Activated CD8-positive, alpha-beta T cell treated with anti-CD3 and anti-CD28 coated beads for 36 hours (primary cell): Measurements from ENCODE around the gene SCT. TPM values are rescaled to one million over a fixed set of nuclear protein-coding genes. Genes with fewer than 3 reads are reported as not detected.

Experiments
- ATAC-seq: fragments of 200-7000 bp; cut with Tn5 transposase; one replicate; pipeline ENCODE4 v1.10.0; 2021; ENCODE audit warnings: mild to moderate bottlenecking, moderate library complexity
- CTCF ChIA-PET: fragments of 350-600 bp; sonication (Branson Sonifier 250); formaldehyde crosslinking; loops from one replicate; lab custom pipeline; 2021; ENCODE audit warnings: antibody characterized with exemption; lab: Charles Lee
- POLR2A ChIA-PET: fragments of 350-600 bp; sonication (Branson Sonifier 250); formaldehyde crosslinking; loops from one replicate; lab custom pipeline; 2021; ENCODE audit warnings: antibody characterized with exemption; lab: Charles Lee
- DNase-seq: peaks from one replicate; pipeline ENCODE4 v3.0.0-alpha.2; 2020
- H3K27ac Mint-ChIP-seq: one replicate; pipeline ENCODE4 v1.8.0; 2021; ENCODE audit warnings: mild to moderate bottlenecking, mixed read lengths
- H3K27me3 Mint-ChIP-seq: one replicate; pipeline ENCODE4 v1.8.0; 2021; ENCODE audit warnings: mixed read lengths
- H3K36me3 Mint-ChIP-seq: one replicate; pipeline ENCODE4 v1.8.0; 2021; ENCODE audit warnings: low read depth, mixed read lengths
- H3K4me1 Mint-ChIP-seq: one replicate; pipeline ENCODE4 v1.8.0; 2021; ENCODE audit warnings: low read depth, mixed read lengths
- H3K4me3 Mint-ChIP-seq: one replicate; pipeline ENCODE4 v1.8.0; 2021; ENCODE audit warnings: mild to moderate bottlenecking, moderate library complexity, mixed read lengths
- H3K9me3 Mint-ChIP-seq: one replicate; pipeline ENCODE4 v1.8.0; 2021; ENCODE audit warnings: mixed read lengths
- intact Hi-C: fragments of 100-400 bp; cut with micrococcal nuclease; formaldehyde crosslinking; loops from one replicate; pipeline ENCODE4 v1.10.0; 2022
- total RNA-seq, 2 experiments: library from RNA; stranded (reverse); gene quantifications; one replicate each; pipeline ENCODE4 v1.2.3, GENCODE V29; 2021
- TF ChIP-seq, protein P1 (sequence below): fragments of 200-600 bp; IDR thresholded peaks from one replicate; pipeline ENCODE4 v1.8.0; 2022; ENCODE audit warnings: antibody characterized with exemption, mild to moderate bottlenecking

SCT gene
- total RNA-seq, 2 experiments from 2014 or later: not detected

GRCh38 chr11:586376-587316 is 40.3 kb downstream of the SCT start:
- peaks cover 41% of the 10 kb centered on the region for H3K36me3 Mint-ChIP-seq
- CTCF ChIA-PET: no interaction called here
- intact Hi-C loops: no loop called here
- H3K27me3 Mint-ChIP-seq: no peaks in the 10 kb centered on the region
- H3K27ac Mint-ChIP-seq: peak overlapping the region; percentile 99
- TF ChIP-seq, protein P1, sequence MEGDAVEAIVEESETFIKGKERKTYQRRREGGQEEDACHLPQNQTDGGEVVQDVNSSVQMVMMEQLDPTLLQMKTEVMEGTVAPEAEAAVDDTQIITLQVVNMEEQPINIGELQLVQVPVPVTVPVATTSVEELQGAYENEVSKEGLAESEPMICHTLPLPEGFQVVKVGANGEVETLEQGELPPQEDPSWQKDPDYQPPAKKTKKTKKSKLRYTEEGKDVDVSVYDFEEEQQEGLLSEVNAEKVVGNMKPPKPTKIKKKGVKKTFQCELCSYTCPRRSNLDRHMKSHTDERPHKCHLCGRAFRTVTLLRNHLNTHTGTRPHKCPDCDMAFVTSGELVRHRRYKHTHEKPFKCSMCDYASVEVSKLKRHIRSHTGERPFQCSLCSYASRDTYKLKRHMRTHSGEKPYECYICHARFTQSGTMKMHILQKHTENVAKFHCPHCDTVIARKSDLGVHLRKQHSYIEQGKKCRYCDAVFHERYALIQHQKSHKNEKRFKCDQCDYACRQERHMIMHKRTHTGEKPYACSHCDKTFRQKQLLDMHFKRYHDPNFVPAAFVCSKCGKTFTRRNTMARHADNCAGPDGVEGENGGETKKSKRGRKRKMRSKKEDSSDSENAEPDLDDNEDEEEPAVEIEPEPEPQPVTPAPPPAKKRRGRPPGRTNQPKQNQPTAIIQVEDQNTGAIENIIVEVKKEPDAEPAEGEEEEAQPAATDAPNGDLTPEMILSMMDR: no peak
- peaks cover 33% of the 10 kb centered on the region for H3K4me1 Mint-ChIP-seq
- DNase-seq: no peak
- H3K9me3 Mint-ChIP-seq: no peaks in the 10 kb centered on the region
- POLR2A ChIA-PET: interaction anchor here (0.7 to 1.5 kb wide), 6 partner anchors 9 to 110 kb away, joined by 3 to 6 read pairs (median 3); no protein-coding TSS in a partner anchor
- no peak overlapping the region for H3K4me3 Mint-ChIP-seq
- ATAC-seq: no peak

GRCh38 chr11:584287-584686 is 42.7 kb downstream of the SCT start:
- POLR2A ChIA-PET: interaction anchor here (0.9 to 1.4 kb wide), 2 partner anchors 8 to 20 kb away, joined by 3 to 5 read pairs; no protein-coding TSS in a partner anchor
- TF ChIP-seq, protein P1: no peak
- Mint-ChIP-seq H3K4me3 (no peak overlapping the region), H3K27me3 (no peaks in the 10 kb centered on the region), H3K9me3 (no peaks in the 10 kb centered on the region), H3K27ac (peak overlapping the region; percentile 52), H3K36me3 (peaks cover 32% of the 10 kb centered on the region), H3K4me1 (peaks cover 42% of the 10 kb centered on the region)
- intact Hi-C loops: no loop called here
- DNase-seq (no peak), ATAC-seq (no peak)
- CTCF ChIA-PET: no interaction called here

- ChIA-PET POLR2A (no interaction called here), CTCF (no interaction called here)
- intact Hi-C loops: no loop called here
- Mint-ChIP-seq H3K27me3 (no peaks in the 10 kb centered on the region), H3K4me1 (peaks cover 42% of the 10 kb centered on the region), H3K27ac (peak overlapping the region; percentile 28), H3K4me3 (no peak overlapping the region), H3K36me3 (peaks cover 42% of the 10 kb centered on the region), H3K9me3 (no peaks in the 10 kb centered on the region)
- TF ChIP-seq, protein P1: no peak
- DNase-seq (no peak), ATAC-seq (no peak)
These were observed 45.2 kb downstream of the SCT start for GRCh38 chr11:581752-582151.

GRCh38 chr11:581342-581741 is 45.6 kb downstream of the SCT start:
- Mint-ChIP-seq H3K27me3 (no peaks in the 10 kb centered on the region), H3K4me3 (no peak overlapping the region), H3K27ac (no peak overlapping the region), H3K4me1 (peaks cover 38% of the 10 kb centered on the region), H3K9me3 (no peaks in the 10 kb centered on the region), H3K36me3 (peaks cover 40% of the 10 kb centered on the region)
- TF ChIP-seq, protein P1: no peak
- ChIA-PET POLR2A (interaction anchor here (1.0 kb wide), 1 partner anchor 15 kb away, joined by 3 read pairs; no protein-coding TSS in a partner anchor), CTCF (no interaction called here)
- intact Hi-C loops: no loop called here
- no peak for ATAC-seq
- no peak for DNase-seq
